ENCODE measurements around the gene KRTAP19-3. TPM values are rescaled to one million over a fixed set of nuclear protein-coding genes. Genes with fewer than 3 reads are reported as not detected.

The KRTAP19-3 gene
- total and polyA plus RNA-seq, 2 of the 8 experiments (the other 6 are each of a cell fraction or from before 2014, with no cell fraction given), result not detected

GRCh38 chr21:30479259-30479658 lies 12.6 kb downstream of the KRTAP19-3 start (continued):
- TF ChIP-seq RFX5 (IDR thresholded peaks at IDR 0.05; ENCODE audit: borderline replicate concordance, low read depth, low read length), result no peak
- TF ChIP-seq RXRA (IDR thresholded peaks at IDR 0.05; ENCODE audit: insufficient read depth, low read depth, low read length), result no peak
- no peak for TF ChIP-seq GABPA (IDR thresholded peaks at IDR 0.05; ENCODE audit: borderline replicate concordance, insufficient read depth, low read length)
- TF ChIP-seq BCL11A (IDR thresholded peaks at IDR 0.05; ENCODE audit: low read depth in 2 of 2, low read length in 2 of 2), result no peak

Measured in H1 (cell line).